WTC11 (cell line): Measurements from ENCODE around the gene LRIF1.

Experiments used
- ATF2 ChIP-seq: sonication (generic); formaldehyde crosslinking; IDR thresholded peaks from 2 replicates; pipeline ENCODE4 v1.8.1; 2022; ENCODE audit warnings: low read depth, missing genetic modification reagents, borderline replicate concordance
- ATF3 ChIP-seq: sonication (generic); formaldehyde crosslinking; conservative IDR thresholded peaks from 2 replicates; pipeline ENCODE4 v1.8.1; 2022; ENCODE audit warnings: mild to moderate bottlenecking, missing genetic modification reagents
- CREB1 ChIP-seq: sonication (generic); formaldehyde crosslinking; IDR thresholded peaks from 2 replicates; pipeline ENCODE4 v1.8.0; 2023; ENCODE audit warnings: mild to moderate bottlenecking, missing genetic modification reagents
- CTCF ChIP-seq: fragments of 200-600 bp; IDR thresholded peaks from 2 replicates; pipeline ENCODE4 v1.8.0; 2022; ENCODE audit warnings: antibody characterized with exemption
- ETV6 ChIP-seq: sonication (generic); formaldehyde crosslinking; IDR thresholded peaks from 2 replicates; pipeline ENCODE4 v1.8.1; 2022; ENCODE audit warnings: mild to moderate bottlenecking, missing genetic modification reagents
- NFYB ChIP-seq: sonication (generic); formaldehyde crosslinking; conservative IDR thresholded peaks from 2 replicates; pipeline ENCODE4 v1.8.0; 2022; ENCODE audit warnings: low read depth, missing genetic modification reagents
- SP1 ChIP-seq: sonication (generic); formaldehyde crosslinking; conservative IDR thresholded peaks from 2 replicates; pipeline ENCODE4 v1.8.1; 2022; ENCODE audit warnings: missing genetic modification reagents
- ZNF263 ChIP-seq: sonication (generic); formaldehyde crosslinking; IDR thresholded peaks from 2 replicates; pipeline ENCODE4 v1.8.1; 2022; ENCODE audit warnings: low read depth, mild to moderate bottlenecking, moderate library complexity, missing genetic modification reagents
- ZNF512 ChIP-seq: sonication (generic); formaldehyde crosslinking; IDR thresholded peaks from 2 replicates; pipeline ENCODE4 v1.8.1; 2022; ENCODE audit warnings: missing genetic modification reagents, borderline replicate concordance
- TF ChIP-seq, protein P1 (sequence below): sonication (generic); formaldehyde crosslinking; IDR thresholded peaks from 2 replicates; pipeline ENCODE4 v1.8.0; 2022; ENCODE audit warnings: mild to moderate bottlenecking, missing genetic modification reagents
- TF ChIP-seq, protein P2 (sequence below): sonication (generic); formaldehyde crosslinking; IDR thresholded peaks from 2 replicates; pipeline ENCODE4 v1.8.0; 2022; ENCODE audit warnings: mild to moderate bottlenecking, missing genetic modification reagents
- TF ChIP-seq, protein P3 (sequence below): sonication (generic); formaldehyde crosslinking; IDR thresholded peaks from 2 replicates; pipeline ENCODE4 v1.8.0; 2022; ENCODE audit warnings: mild to moderate bottlenecking, missing genetic modification reagents
- TF ChIP-seq, protein P4 (sequence below): sonication (generic); formaldehyde crosslinking; IDR thresholded peaks from 2 replicates; pipeline ENCODE4 v1.8.1; 2023; ENCODE audit warnings: mild to moderate bottlenecking, missing genetic modification reagents
- TF ChIP-seq, protein P5 (sequence below): sonication (generic); formaldehyde crosslinking; IDR thresholded peaks from 2 replicates; pipeline ENCODE4 v1.8.1; 2022; ENCODE audit warnings: mild to moderate bottlenecking, missing genetic modification reagents, moderate library complexity, borderline replicate concordance

- TF ChIP-seq ZNF512 (CRISPR knock-in tag) (no peak), ETV6 (CRISPR knock-in tag) (no peak), ATF2 (CRISPR knock-in tag) (no peak), CTCF (no peak), ZNF263 (CRISPR knock-in tag) (no peak), CREB1 (CRISPR knock-in tag) (no peak), ATF3 (CRISPR knock-in tag) (no peak), SP1 (CRISPR knock-in tag) (no peak), NFYB (CRISPR knock-in tag) (no peak)
- TF ChIP-seq, protein P1, sequence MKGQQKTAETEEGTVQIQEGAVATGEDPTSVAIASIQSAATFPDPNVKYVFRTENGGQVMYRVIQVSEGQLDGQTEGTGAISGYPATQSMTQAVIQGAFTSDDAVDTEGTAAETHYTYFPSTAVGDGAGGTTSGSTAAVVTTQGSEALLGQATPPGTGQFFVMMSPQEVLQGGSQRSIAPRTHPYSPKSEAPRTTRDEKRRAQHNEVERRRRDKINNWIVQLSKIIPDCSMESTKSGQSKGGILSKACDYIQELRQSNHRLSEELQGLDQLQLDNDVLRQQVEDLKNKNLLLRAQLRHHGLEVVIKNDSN (CRISPR knock-in tag) = no peak
- TF ChIP-seq, protein P2, sequence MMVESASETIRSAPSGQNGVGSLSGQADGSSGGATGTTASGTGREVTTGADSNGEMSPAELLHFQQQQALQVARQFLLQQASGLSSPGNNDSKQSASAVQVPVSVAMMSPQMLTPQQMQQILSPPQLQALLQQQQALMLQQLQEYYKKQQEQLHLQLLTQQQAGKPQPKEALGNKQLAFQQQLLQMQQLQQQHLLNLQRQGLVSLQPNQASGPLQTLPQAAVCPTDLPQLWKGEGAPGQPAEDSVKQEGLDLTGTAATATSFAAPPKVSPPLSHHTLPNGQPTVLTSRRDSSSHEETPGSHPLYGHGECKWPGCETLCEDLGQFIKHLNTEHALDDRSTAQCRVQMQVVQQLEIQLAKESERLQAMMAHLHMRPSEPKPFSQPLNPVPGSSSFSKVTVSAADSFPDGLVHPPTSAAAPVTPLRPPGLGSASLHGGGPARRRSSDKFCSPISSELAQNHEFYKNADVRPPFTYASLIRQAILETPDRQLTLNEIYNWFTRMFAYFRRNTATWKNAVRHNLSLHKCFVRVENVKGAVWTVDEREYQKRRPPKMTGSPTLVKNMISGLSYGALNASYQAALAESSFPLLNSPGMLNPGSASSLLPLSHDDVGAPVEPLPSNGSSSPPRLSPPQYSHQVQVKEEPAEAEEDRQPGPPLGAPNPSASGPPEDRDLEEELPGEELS (CRISPR knock-in tag) = no peak
- TF ChIP-seq, protein P3, sequence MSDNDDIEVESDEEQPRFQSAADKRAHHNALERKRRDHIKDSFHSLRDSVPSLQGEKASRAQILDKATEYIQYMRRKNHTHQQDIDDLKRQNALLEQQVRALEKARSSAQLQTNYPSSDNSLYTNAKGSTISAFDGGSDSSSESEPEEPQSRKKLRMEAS (CRISPR knock-in tag) = no peak
- TF ChIP-seq, protein P4, sequence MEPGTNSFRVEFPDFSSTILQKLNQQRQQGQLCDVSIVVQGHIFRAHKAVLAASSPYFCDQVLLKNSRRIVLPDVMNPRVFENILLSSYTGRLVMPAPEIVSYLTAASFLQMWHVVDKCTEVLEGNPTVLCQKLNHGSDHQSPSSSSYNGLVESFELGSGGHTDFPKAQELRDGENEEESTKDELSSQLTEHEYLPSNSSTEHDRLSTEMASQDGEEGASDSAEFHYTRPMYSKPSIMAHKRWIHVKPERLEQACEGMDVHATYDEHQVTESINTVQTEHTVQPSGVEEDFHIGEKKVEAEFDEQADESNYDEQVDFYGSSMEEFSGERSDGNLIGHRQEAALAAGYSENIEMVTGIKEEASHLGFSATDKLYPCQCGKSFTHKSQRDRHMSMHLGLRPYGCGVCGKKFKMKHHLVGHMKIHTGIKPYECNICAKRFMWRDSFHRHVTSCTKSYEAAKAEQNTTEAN = no peak
- TF ChIP-seq, protein P5, sequence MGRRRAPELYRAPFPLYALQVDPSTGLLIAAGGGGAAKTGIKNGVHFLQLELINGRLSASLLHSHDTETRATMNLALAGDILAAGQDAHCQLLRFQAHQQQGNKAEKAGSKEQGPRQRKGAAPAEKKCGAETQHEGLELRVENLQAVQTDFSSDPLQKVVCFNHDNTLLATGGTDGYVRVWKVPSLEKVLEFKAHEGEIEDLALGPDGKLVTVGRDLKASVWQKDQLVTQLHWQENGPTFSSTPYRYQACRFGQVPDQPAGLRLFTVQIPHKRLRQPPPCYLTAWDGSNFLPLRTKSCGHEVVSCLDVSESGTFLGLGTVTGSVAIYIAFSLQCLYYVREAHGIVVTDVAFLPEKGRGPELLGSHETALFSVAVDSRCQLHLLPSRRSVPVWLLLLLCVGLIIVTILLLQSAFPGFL = no peak
Measured at GRCh38 chr1:110898734-110899457, 64.8 kb downstream of the LRIF1 start.
